ENCODE results near the gene FAM181A. TPM values are rescaled to one million over a fixed set of nuclear protein-coding genes. Genes with fewer than 3 reads are reported as not detected.

FAM181A gene
- total and polyA plus RNA-seq, 4 donors = 1.9 to 4.0 (median 3.3) TPM

DNA sequence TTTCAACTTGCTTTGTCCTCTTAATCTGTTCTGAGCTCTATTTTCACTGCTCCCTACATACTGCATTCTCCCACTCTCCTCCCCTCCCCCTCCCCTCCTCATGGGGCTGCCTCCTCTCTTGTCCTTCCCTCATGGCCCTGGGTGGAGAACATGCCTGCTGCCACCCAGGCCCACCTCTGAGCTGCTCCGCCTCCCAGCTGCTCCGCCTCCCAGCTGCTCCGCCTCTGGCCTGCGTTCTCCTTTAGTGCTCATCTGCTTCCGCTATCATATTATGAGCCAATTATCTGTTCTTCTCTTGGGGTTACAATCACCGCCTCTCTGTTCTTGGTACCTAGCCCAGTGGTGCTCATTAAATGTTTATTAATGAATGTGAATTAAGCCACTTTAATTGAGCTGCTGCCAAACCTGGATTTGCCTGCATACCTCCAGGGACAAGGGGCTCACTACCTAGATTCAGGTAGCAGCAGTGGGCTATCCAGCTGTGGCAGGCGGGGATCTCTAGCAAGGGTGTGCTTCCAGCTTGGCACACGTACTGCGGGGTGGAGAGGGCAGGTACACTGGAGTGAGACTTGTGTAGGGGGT lies 32.0 kb upstream of the FAM181A start:
- DNase-seq (no peak), ATAC-seq (ENCODE audit: insufficient read depth, low FRiP score) (no peak)
- Histone ChIP-seq H3K4me3 (no peak overlapping the region), H3K27ac (ENCODE audit: low read depth in 1 of 2, low read length in 1 of 2) (no peak overlapping the region), H3K9me3 (ENCODE audit: control insufficient read depth in 4 of 4, insufficient read depth in 3 of 4, low read length in 3 of 4) (peaks cover 0 to 2% (median 0%) of the 10 kb centered on the region in 4 donors), H3K27me3 (ENCODE audit: control insufficient read depth in 3 of 3, insufficient read depth in 3 of 3, low read length in 2 of 3) (no peaks in the 10 kb centered on the region), H3K36me3 (ENCODE audit: control insufficient read depth in 4 of 4, insufficient read depth in 4 of 4, low read length in 4 of 4) (no peaks in the 10 kb centered on the region), H3K4me1 (ENCODE audit: control insufficient read depth in 5 of 5, insufficient read depth in 5 of 5, low read length in 5 of 5) (no peaks in the 10 kb centered on the region), H3K9ac (ENCODE audit: insufficient read depth in 1 of 2, low read length in 2 of 2) (no peak overlapping the region)
- 88 to 91% methylated on average over 9 of the region's 9 CpGs for WGBS, 2 donors
- TF ChIP-seq, protein P1, sequence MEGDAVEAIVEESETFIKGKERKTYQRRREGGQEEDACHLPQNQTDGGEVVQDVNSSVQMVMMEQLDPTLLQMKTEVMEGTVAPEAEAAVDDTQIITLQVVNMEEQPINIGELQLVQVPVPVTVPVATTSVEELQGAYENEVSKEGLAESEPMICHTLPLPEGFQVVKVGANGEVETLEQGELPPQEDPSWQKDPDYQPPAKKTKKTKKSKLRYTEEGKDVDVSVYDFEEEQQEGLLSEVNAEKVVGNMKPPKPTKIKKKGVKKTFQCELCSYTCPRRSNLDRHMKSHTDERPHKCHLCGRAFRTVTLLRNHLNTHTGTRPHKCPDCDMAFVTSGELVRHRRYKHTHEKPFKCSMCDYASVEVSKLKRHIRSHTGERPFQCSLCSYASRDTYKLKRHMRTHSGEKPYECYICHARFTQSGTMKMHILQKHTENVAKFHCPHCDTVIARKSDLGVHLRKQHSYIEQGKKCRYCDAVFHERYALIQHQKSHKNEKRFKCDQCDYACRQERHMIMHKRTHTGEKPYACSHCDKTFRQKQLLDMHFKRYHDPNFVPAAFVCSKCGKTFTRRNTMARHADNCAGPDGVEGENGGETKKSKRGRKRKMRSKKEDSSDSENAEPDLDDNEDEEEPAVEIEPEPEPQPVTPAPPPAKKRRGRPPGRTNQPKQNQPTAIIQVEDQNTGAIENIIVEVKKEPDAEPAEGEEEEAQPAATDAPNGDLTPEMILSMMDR (IDR thresholded peaks at IDR 0.05; ENCODE audit: control extremely low read depth, extremely low read depth) = no peak

DNA sequence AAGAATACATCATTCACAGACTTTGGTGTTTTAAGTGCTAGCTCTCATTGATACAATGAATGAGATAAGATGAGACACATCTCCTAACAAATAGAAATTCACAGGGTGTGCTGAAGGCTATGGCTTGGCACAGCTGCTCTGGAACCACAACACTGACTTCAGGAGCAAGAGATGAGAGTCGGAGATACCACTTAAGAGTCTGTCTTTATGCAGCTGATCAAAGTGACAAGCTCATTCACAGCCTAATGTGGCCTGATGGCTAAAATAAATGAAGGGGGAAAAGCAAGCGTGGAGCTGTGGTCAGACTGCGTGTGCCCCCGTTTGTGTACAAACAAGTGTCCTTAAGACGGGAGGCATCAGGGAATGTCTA lies 29.7 kb upstream of the FAM181A start:
- H3K27me3 ChIP-seq (ENCODE audit: control insufficient read depth in 3 of 3, insufficient read depth in 3 of 3, low read length in 2 of 3) = no peaks in the 10 kb centered on the region
- TF ChIP-seq, protein P1 (IDR thresholded peaks at IDR 0.05; ENCODE audit: control extremely low read depth, extremely low read depth) = no peak
- no peak overlapping the region for H3K4me3 ChIP-seq
- no peak overlapping the region for H3K9ac ChIP-seq (ENCODE audit: insufficient read depth in 1 of 2, low read length in 2 of 2)
- ATAC-seq (ENCODE audit: insufficient read depth, low FRiP score) = no peak
- WGBS, 2 donors = 81 to 89% methylated on average over 5 of the region's 5 CpGs
- H3K36me3 ChIP-seq (ENCODE audit: control insufficient read depth in 4 of 4, insufficient read depth in 4 of 4, low read length in 4 of 4) = no peaks in the 10 kb centered on the region
- DNase-seq = no peak
- H3K4me1 ChIP-seq (ENCODE audit: control insufficient read depth in 5 of 5, insufficient read depth in 5 of 5, low read length in 5 of 5) = peaks cover 0 to 6% (median 0%) of the 10 kb centered on the region in 5 donors
- H3K27ac ChIP-seq (ENCODE audit: low read depth in 1 of 2, low read length in 1 of 2) = no peak overlapping the region
- peaks cover 0 to 2% (median 0%) of the 10 kb centered on the region in 4 donors for H3K9me3 ChIP-seq (ENCODE audit: control insufficient read depth in 4 of 4, insufficient read depth in 3 of 4, low read length in 3 of 4)

DNA sequence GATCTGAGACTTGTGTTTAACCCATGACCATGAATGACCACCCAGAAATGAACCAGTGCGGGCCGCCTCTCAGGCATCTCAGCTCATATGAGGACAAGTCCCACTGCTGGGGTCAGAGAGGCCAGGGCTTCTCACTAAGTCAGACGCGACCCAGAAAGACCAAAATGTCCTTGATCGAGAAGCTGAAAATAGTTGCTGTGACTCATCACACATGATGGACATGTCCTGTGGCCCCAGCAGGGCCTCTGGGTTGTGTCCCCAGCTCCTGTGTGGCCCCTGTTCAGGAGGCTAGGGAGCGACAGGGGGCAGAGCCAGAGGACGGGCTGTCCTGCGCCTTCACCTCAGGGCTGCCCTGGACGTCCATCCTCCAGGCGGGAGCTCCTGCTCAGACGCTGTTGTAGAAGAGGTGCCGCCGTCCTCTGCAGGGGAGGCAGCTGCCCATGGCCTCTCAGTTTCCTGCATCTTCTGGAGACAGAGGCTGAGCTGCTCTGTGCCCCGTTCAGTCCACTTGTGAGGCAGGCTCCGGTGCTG lies 29.0 kb upstream of the FAM181A start:
- Histone ChIP-seq H3K27ac (ENCODE audit: low read depth in 1 of 2, low read length in 1 of 2) (no peak overlapping the region), H3K36me3 (ENCODE audit: control insufficient read depth in 4 of 4, insufficient read depth in 4 of 4, low read length in 4 of 4) (no peaks in the 10 kb centered on the region), H3K9ac (ENCODE audit: insufficient read depth in 1 of 2, low read length in 2 of 2) (no peak overlapping the region), H3K4me1 (ENCODE audit: control insufficient read depth in 5 of 5, insufficient read depth in 5 of 5, low read length in 5 of 5) (peaks cover 0 to 6% (median 0%) of the 10 kb centered on the region in 5 donors), H3K9me3 (ENCODE audit: control insufficient read depth in 4 of 4, insufficient read depth in 3 of 4, low read length in 3 of 4) (peaks cover 0 to 2% (median 0%) of the 10 kb centered on the region in 4 donors), H3K27me3 (ENCODE audit: control insufficient read depth in 3 of 3, insufficient read depth in 3 of 3, low read length in 2 of 3) (no peaks in the 10 kb centered on the region), H3K4me3 (no peak overlapping the region)
- TF ChIP-seq, protein P1 (IDR thresholded peaks at IDR 0.05; ENCODE audit: control extremely low read depth, extremely low read depth) = no peak
- DNase-seq (no peak), ATAC-seq (ENCODE audit: insufficient read depth, low FRiP score) (no peak)
- WGBS, 2 donors = 85 to 89% methylated on average over 15 of the region's 15 CpGs
